OCI-LY3 (cell line): ENCODE measurements around the gene C9orf85.

Experiments used
- CTCF ChIP-seq: fragments of 200-600, 300-600 bp; sonication (generic); IDR thresholded peaks from 2 replicates; pipeline ENCODE4 v1.5.1; 2014; ENCODE audit warnings: antibody characterized with exemption, low read length, low read depth
- EZH2phosphoT487 ChIP-seq: fragments of 200-600 bp; shearing (Covaris generic); IDR thresholded peaks from 2 replicates; pipeline ENCODE4 v1.6.1; 2018; ENCODE audit warnings: antibody characterized with exemption, mixed run types, low read depth

- TF ChIP-seq EZH2phosphoT487 (no peak), CTCF (no peak)
Observed at GRCh38 chr9:71904076-71904475, 7.4 kb upstream of the C9orf85 start.
